Fibroblast of lung (primary cell): ENCODE data around the gene GRK3.

Source experiments
- EZH2 ChIP-seq: IDR thresholded peaks from 2 replicates; pipeline ENCODE4 v1.5.1; 2012; ENCODE audit warnings: low read length, control low read depth, mild to moderate bottlenecking; ENCODE audit errors: missing control alignments
- TF ChIP-seq, protein P1 (sequence below), 2 donors: IDR thresholded peaks in 1 of 2; conservative IDR thresholded peaks in 1 of 2; 1 replicate in 1 of 2; 2 replicates in 1 of 2; pipeline ENCODE4 v1.5.1; 2011 to 2012; ENCODE audit warnings: low read length in 2 of 2, control low read depth in 1 of 2, inconsistent platforms in 1 of 2, low read depth in 1 of 2, mild to moderate bottlenecking in 1 of 2

DNA sequence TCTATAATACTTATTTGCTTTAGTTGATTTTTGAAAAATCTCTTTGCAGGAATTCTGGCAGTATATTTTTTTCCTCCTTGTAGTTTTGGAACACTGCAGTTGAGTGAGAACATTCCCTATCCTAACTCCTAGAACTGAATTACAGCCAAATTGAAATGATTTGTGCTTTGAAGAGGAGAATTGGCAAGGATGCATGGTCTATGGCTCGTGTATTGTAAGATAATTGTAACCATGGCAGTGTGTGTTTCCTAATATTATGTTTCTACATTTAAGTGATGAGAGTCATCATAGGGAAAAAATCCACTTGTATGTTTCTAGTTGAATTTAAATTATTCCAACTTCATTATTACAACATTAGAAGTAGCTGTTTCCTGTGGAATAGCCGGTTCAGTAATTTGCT lies 96.6 kb downstream of the GRK3 start:
- TF ChIP-seq, protein P1, sequence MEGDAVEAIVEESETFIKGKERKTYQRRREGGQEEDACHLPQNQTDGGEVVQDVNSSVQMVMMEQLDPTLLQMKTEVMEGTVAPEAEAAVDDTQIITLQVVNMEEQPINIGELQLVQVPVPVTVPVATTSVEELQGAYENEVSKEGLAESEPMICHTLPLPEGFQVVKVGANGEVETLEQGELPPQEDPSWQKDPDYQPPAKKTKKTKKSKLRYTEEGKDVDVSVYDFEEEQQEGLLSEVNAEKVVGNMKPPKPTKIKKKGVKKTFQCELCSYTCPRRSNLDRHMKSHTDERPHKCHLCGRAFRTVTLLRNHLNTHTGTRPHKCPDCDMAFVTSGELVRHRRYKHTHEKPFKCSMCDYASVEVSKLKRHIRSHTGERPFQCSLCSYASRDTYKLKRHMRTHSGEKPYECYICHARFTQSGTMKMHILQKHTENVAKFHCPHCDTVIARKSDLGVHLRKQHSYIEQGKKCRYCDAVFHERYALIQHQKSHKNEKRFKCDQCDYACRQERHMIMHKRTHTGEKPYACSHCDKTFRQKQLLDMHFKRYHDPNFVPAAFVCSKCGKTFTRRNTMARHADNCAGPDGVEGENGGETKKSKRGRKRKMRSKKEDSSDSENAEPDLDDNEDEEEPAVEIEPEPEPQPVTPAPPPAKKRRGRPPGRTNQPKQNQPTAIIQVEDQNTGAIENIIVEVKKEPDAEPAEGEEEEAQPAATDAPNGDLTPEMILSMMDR (conservative IDR thresholded peaks at IDR 0.05 in 1 of 2, IDR thresholded peaks at IDR 0.05 in 1 of 2; ENCODE audit: low read depth in 1 of 2, low read length in 2 of 2): no peak
- no peak for TF ChIP-seq EZH2
